ENCODE data around the gene ZNF282. TPM values are rescaled to one million over a fixed set of nuclear protein-coding genes. Genes with fewer than 3 reads are reported as not detected.
A peak's percentile ranks its signal among the peaks of the same experiment; 100 is the strongest.
"Not testable (repeated sequence)": the region's sequence is repeated elsewhere in the genome, so short reads cannot be mapped to it uniquely, and the experiment has no call there.

The ZNF282 gene
- total RNA-seq, 4 donors from 2014 or later = 10.6 to 83.3 (median 17.7) TPM

DNA sequence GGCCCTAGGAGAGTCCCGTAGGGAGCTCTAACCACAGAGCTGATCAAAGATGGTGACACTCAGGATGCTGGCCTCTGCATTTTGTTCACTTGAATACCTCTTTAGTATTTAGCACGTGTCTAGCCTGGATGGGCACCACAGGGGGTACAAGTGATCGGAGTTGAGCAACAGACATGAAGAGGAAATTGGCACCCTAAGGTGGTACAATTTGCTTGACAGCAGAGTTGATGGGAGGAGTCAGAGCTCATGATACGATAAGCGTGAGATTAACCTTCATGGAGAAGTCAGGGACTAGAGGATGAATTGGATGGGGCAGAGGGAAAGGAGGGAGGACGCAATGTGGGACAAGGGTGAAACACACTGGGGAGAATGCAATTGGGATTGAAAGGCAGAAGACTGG, 34.2 kb downstream of the ZNF282 start:
- no peak for DNase-seq (ENCODE audit: low spot score)

GRCh38 chr7:149232362-149232761, 37.0 kb downstream of the ZNF282 start:
- no peak for TF ChIP-seq CTCF (IDR thresholded peaks at IDR 0.05)
- ATAC-seq (ENCODE audit: low FRiP score) = no peak
- DNase-seq (ENCODE audit: low spot score) = no peak

More for the DNA sequence above, 34.2 kb downstream of the ZNF282 start:
- TF ChIP-seq CTCF (IDR thresholded peaks at IDR 0.05) = no peak
- ATAC-seq (ENCODE audit: low FRiP score) = no peak

- DNase-seq (ENCODE audit: low spot score); ATAC-seq (ENCODE audit: low FRiP score): not testable (repeated sequence)
Measured at GRCh38 chr7:149233655-149234204, 38.4 kb downstream of the ZNF282 start.

DNA sequence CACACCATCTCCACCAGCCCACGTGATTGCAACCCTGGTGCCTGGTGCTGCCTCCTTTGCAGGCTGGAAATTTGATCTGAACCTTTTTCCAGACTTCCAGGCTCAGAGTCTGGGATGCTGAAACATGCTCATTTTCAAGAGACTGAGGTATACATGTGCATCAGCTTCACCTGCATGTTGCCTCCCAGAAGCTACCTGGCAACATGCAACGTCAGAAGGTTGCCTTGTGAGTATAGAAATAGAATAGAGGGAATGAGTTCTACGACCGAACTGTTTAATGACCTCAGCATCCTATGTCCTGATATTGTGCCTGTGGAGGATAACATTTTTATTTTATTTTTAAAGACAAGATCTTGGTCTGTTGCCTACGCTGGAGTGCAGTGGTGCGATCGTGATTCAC, 42.2 kb downstream of the ZNF282 start:
- TF ChIP-seq CTCF (IDR thresholded peaks at IDR 0.05) = no peak
- ATAC-seq (ENCODE audit: low FRiP score) = no peak
- no peak for DNase-seq (ENCODE audit: low spot score)

- DNase-seq (ENCODE audit: low spot score) (no peak), ATAC-seq (ENCODE audit: low FRiP score) (no peak)
- no peak for TF ChIP-seq CTCF (IDR thresholded peaks at IDR 0.05)
Measured at GRCh38 chr7:149238051-149238450, 42.7 kb downstream of the ZNF282 start.

GRCh38 chr7:149239345-149240143, 44.2 kb downstream of the ZNF282 start, which contains the start of gene ZNF212:
Gene ZNF212, plus strand, starts transcription at chr7:149239651. Its CDS starts 128 bp downstream, at chr7:149239779.
- peak; percentile 99 for ATAC-seq (ENCODE audit: low FRiP score)
- peak; percentile 77 for DNase-seq (ENCODE audit: low spot score)
- TF ChIP-seq CTCF (IDR thresholded peaks at IDR 0.05) = peak in 1 of 3 donors; percentile 58

DNA sequence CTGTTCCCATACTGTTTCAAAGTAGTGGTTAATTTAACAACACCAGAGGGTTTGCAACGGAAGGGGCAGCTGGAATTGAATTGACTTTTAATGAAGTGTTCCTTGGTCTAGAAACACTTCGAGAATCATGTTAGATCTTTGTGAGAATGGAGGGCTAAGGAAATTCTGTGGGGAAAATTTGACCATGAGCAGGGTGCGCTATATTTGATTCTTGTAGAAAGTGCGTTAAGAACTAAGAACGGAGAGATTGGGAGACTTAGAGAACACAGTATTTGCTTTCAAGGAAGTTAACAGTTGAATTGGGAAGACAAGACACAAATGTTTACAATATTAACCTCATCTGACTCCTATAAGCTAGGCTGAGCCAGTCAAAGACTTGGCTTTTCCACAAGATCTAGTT, 45.3 kb downstream of the ZNF282 start:
- ATAC-seq (ENCODE audit: low FRiP score) (no peak), DNase-seq (ENCODE audit: low spot score) (no peak)
- TF ChIP-seq CTCF (IDR thresholded peaks at IDR 0.05) = no peak

Measured in omental fat pad (tissue), 4 donors.